IgD-negative memory B cell (primary cell): ENCODE results near the gene RSPH1. TPM values are rescaled to one million over a fixed set of nuclear protein-coding genes. Genes with fewer than 3 reads are reported as not detected.

ENCODE experiments used
- H3K27ac Mint-ChIP-seq, 3 donors: one replicate each; pipeline ENCODE4 v1.8.0; 2020 to 2022; ENCODE audit warnings: mild to moderate bottlenecking in 3 of 3, mixed read lengths in 3 of 3, moderate library complexity in 1 of 3
- H3K27me3 Mint-ChIP-seq: one replicate; pipeline ENCODE4 v1.8.0; 2021; ENCODE audit warnings: mixed read lengths
- H3K36me3 Mint-ChIP-seq: one replicate; pipeline ENCODE4 v1.8.0; 2020; ENCODE audit warnings: mild to moderate bottlenecking, mixed read lengths
- H3K4me1 Mint-ChIP-seq, 3 donors: one replicate each; pipeline ENCODE4 v1.8.0; 2020 to 2022; ENCODE audit warnings: mixed read lengths in 3 of 3, mild to moderate bottlenecking in 1 of 3
- H3K4me3 Mint-ChIP-seq, 4 donors: one replicate each; pipeline ENCODE4 v1.8.0; 2020 to 2022; ENCODE audit warnings: mild to moderate bottlenecking in 4 of 4, mixed read lengths in 4 of 4, moderate library complexity in 3 of 4
- H3K9me3 Mint-ChIP-seq, 3 donors: one replicate each; pipeline ENCODE4 v1.8.0; 2020 to 2021; ENCODE audit warnings: mixed read lengths in 3 of 3, mild to moderate bottlenecking in 1 of 3
- polyA plus RNA-seq: library from polyadenylated mRNA; unstranded; fragments of 300-500 nt; fragmentation: Illumina TruSeq; gene quantifications from one replicate; pipeline ENCODE4 v1.2.3, GENCODE V29; 2021

Gene RSPH1
- polyA plus RNA-seq, 1 donor from 2014 or later = not detected

DNA sequence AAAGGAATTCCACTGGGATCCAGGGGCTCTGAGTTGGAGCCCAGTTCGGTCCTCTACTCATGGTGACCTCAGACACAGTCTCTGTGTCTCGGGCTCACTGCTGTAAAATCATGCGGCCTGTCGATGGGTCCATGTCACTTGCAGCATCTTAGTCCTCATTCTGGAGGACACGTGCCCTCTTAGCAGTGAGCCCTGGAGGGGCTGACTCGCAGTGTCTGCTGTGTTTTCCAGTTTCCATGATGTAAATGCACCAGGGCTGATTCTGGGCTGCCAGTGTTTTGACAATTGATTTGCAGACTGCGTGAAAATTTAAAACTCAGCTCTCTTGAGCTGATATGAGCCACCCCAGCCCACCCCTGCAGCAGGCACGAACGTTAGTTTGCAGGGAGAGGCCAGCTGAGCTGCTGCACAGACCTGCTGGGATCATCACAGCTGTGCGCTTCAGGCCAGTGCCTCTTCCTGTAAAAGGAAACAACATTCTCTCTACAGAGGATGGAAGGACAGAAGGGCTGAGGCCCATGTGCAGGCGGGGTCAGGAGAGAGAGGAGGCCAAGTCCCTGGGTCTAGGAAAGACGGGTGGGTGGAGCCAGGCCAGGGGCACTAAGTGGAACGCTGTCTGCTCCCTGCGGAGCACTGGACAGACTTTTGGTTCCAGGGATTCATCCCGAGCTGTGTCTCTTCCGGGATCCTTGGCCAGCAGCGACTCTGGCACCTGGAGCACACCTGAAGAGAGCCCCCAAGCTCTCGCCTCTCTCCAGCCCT, 42.6 kb downstream of the RSPH1 start:
- Mint-ChIP-seq H3K27me3 (peaks cover 3% of the 10 kb centered on the region), H3K36me3 (no peaks in the 10 kb centered on the region), H3K9me3 (no peaks in the 10 kb centered on the region), H3K4me1 (peaks cover 3 to 8% (median 3%) of the 10 kb centered on the region in 3 donors), H3K4me3 (no peak overlapping the region), H3K27ac (peak overlapping the region in 1 of 3 donors; percentile 53)

DNA sequence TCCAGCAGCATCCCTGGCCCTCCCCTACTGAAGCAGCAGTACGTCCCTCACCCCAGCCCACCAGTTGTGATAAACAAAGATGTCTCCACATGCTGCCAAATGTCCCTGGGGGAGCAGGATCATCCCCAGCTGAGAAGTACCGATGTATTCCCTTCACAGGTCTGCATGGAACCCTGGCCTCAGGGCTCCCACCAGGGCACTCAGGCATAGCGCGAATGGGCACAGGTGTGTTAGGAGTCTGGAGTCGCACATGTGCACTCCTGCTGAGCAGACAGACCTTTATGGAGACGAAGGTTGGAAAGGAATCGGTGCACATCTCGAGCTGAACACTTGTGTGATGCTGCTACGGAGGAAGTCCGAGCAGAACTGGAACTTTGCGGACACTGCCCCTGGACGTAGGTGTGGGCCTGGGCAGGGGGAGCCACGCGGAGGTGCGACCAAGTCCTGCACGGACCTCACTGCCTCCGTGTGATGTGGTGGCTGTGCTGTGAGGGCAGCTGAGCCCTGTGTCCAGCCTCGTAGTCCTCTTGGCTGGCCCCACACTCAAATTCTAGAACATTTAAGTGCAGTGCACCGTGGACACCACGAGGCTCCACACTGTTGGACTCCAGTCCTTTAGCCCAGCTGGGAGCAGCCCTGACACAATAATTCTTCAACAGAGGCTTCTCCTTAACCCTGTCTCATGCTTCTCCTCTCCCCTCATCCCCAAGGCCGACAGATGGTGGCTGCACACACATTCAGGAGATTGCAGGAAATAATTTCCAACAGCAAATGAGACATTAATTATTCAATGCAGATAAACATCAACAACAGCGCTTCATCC, 43.4 kb downstream of the RSPH1 start:
- Mint-ChIP-seq H3K4me3 (no peak overlapping the region), H3K27me3 (peaks cover 3% of the 10 kb centered on the region), H3K9me3 (no peaks in the 10 kb centered on the region), H3K27ac (no peak overlapping the region), H3K4me1 (peaks cover 3 to 8% (median 3%) of the 10 kb centered on the region in 3 donors), H3K36me3 (no peaks in the 10 kb centered on the region)

DNA sequence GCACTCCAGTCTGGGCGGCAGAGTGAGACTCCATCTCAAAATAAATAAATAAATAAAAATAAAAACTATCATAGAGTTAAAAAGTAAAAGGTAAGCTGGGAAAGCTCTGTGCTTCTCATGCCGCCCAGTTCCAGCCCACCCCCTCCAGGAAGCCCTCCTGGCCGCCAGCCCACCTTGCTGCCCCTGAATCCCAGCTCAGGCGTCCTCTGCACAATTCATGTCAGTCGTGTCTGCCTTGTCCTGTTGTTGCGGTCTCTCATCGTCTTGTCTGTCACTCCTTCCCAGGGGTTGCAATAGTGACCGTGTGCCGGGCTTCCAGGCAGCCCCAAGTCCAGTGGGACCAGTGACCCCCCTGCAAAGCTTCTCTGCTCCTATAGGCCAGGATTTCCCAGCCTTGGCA, 44.1 kb downstream of the RSPH1 start:
- Mint-ChIP-seq H3K4me3 (no peak overlapping the region), H3K4me1 (peaks cover 0 to 8% (median 3%) of the 10 kb centered on the region in 3 donors), H3K27me3 (peaks cover 8% of the 10 kb centered on the region), H3K27ac (no peak overlapping the region), H3K36me3 (no peaks in the 10 kb centered on the region), H3K9me3 (no peaks in the 10 kb centered on the region)

- no peak overlapping the region for H3K4me3 Mint-ChIP-seq
- peaks cover 5% of the 10 kb centered on the region for H3K27me3 Mint-ChIP-seq
- H3K9me3 Mint-ChIP-seq = no peaks in the 10 kb centered on the region
- H3K4me1 Mint-ChIP-seq = peaks cover 0 to 8% (median 3%) of the 10 kb centered on the region in 3 donors
- H3K27ac Mint-ChIP-seq = peak overlapping the region in 1 of 3 donors; percentile 95
- no peaks in the 10 kb centered on the region for H3K36me3 Mint-ChIP-seq
Measured at GRCh38 chr21:42448686-42449085, 47.3 kb downstream of the RSPH1 start.

DNA sequence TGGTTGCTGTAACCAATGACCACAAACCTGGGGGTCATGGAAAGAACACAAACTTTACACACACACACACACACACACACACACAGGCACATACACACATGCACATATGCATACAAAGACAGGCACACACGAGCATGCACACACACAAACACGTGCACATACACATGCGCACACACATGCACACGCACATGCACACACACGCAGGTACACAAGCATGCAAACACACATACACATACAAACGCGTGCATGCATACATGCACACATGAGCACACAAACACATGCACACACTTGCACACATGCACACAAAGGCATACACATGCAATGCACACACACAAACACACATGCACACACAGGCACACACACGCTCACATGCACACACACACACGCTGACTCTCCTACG, 48.3 kb downstream of the RSPH1 start:
- Mint-ChIP-seq H3K4me3 (no peak overlapping the region), H3K27ac (peak overlapping the region in 1 of 3 donors; percentile 95), H3K36me3 (no peaks in the 10 kb centered on the region), H3K27me3 (peaks cover 5% of the 10 kb centered on the region), H3K4me1 (peaks cover 0 to 8% (median 3%) of the 10 kb centered on the region in 3 donors), H3K9me3 (no peaks in the 10 kb centered on the region)

GRCh38 chr21:42447182-42447581, 48.8 kb downstream of the RSPH1 start:
- H3K4me1 Mint-ChIP-seq = peaks cover 0 to 8% (median 3%) of the 10 kb centered on the region in 3 donors
- peaks cover 5% of the 10 kb centered on the region for H3K27me3 Mint-ChIP-seq
- no peaks in the 10 kb centered on the region for H3K9me3 Mint-ChIP-seq
- H3K27ac Mint-ChIP-seq = peak overlapping the region in 1 of 3 donors; percentile 39
- H3K4me3 Mint-ChIP-seq = no peak overlapping the region
- H3K36me3 Mint-ChIP-seq = no peaks in the 10 kb centered on the region

DNA sequence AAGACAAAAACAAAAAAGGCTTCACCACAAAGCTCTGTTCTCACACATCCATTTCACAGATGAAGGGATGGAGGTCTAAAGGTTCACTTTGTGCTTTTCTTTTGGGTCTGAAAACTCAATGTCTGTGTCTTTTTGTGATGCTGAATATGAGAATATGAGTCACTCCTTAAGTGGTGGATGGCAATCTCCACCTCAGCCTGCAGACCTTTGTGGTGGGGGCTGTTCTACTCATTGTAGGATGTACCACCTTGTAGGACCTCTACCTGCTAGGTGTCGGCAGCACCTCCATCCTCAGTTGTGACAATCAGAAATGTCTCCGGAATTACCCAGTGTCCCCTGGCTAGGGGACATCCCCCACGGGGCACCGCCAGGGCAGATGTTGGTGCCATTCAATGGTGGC, 49.5 kb downstream of the RSPH1 start:
- Mint-ChIP-seq H3K4me1 (peaks cover 0 to 8% (median 3%) of the 10 kb centered on the region in 3 donors), H3K27me3 (peaks cover 5% of the 10 kb centered on the region), H3K4me3 (no peak overlapping the region), H3K27ac (peak overlapping the region in 1 of 3 donors; percentile 12), H3K9me3 (no peaks in the 10 kb centered on the region), H3K36me3 (no peaks in the 10 kb centered on the region)

GRCh38 chr21:42445311-42445710, 50.7 kb downstream of the RSPH1 start:
- Mint-ChIP-seq H3K4me3 (no peak overlapping the region), H3K27ac (no peak overlapping the region), H3K36me3 (no peaks in the 10 kb centered on the region), H3K4me1 (peaks cover 0 to 8% (median 5%) of the 10 kb centered on the region in 3 donors), H3K27me3 (peaks cover 5% of the 10 kb centered on the region), H3K9me3 (no peaks in the 10 kb centered on the region)

GRCh38 chr21:42444745-42445059, 51.3 kb downstream of the RSPH1 start:
- no peaks in the 10 kb centered on the region for H3K9me3 Mint-ChIP-seq
- no peaks in the 10 kb centered on the region for H3K36me3 Mint-ChIP-seq
- H3K4me1 Mint-ChIP-seq = peaks cover 0 to 3% (median 3%) of the 10 kb centered on the region in 3 donors
- peaks cover 5% of the 10 kb centered on the region for H3K27me3 Mint-ChIP-seq
- H3K4me3 Mint-ChIP-seq = no peak overlapping the region
- H3K27ac Mint-ChIP-seq = no peak overlapping the region

DNA sequence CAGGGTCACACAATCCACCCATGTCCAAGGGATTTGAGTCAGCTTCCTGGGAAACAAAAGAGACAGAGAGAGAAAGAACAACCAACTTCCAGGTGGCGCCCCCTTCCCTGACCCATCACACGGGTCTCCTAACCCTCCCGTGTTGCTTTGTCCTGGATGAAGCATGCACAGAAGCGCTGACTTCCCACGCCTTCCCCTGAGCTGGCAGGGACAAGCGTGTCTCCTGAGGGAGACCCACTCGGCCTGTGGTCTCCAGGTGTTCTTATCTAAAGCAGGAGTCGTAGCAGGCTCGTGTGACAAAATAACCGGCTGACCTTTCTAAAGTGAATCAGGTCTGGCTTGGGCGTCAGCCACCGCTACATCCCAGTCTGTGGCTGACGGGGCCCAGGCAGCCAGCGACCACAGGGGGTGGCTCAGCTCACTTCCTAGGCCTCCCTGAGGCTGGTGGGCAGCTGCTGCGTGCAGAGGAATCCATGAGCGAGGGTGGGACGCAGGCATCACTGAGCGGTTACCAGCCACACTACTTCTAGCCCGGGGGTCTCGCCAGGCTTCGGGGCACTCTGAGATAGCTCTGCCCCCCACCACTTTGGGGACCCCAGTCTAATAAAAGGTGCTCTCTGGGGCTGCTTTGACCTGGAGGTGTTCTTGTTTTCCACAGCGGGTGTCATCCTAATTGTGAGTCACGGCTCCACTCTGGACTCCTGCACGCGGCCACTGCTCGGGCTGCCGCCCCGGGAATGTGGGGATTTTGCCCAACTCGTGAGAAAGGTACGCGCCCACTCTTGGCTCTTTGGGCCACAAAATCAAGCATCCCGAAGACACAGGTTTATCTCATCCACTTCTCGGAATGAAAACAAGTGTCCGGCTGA, 51.9 kb downstream of the RSPH1 start:
- no peak overlapping the region for H3K4me3 Mint-ChIP-seq
- peaks cover 0 to 4% (median 4%) of the 10 kb centered on the region in 3 donors for H3K4me1 Mint-ChIP-seq
- no peaks in the 10 kb centered on the region for H3K9me3 Mint-ChIP-seq
- peak overlapping the region in 1 of 3 donors; percentile 53 for H3K27ac Mint-ChIP-seq
- peaks cover 7% of the 10 kb centered on the region for H3K27me3 Mint-ChIP-seq
- H3K36me3 Mint-ChIP-seq = no peaks in the 10 kb centered on the region

DNA sequence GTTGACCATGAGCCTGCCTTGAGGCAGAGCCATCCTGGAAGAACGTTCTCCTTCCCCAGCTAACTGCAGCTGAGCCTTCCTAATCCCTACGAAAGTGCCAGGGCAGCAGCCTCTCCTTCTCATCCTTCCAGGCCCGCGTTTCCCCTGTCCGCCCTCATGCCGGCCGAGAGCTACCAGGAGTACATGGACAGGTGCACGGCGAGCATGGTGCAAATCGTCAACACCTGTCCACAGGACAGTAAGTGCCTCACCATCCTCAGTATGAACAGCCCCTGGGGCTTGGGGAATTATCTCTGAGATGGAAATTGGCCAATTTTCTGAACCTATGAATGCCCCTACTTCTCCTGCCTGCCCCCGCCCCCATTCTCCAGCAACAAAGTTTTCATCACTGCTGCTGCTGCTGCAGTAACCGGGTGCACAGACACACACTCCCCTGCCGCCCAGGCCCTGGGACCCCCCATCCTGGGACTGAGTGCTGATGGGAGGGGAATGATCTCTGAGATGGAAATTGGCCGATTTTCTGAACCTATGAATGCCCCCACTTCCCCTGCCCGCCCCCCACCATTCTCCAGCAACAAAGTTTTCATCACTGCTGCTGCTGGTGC, 52.7 kb downstream of the RSPH1 start:
- peaks cover 15% of the 10 kb centered on the region for H3K27me3 Mint-ChIP-seq

DNA sequence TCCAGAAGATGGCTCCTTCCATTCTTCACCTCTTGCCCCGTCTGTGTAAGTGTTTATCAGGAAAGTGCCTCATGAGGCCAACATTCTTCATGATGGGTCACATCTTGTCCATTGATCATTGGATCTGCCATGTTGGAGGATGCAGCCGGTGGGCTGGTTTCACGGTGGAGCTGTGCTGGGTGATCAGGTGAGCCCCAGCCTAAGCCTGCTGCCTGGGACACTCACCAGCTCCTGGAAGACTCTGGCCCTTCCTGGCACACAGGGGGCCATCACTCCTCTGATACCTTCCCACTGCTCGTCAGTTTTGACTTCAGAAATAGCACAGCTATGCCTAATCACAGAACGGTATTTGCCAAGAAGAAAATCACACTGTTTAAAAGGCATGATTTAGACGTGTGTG, 54.1 kb downstream of the RSPH1 start:
- Mint-ChIP-seq H3K9me3 (no peaks in the 10 kb centered on the region), H3K36me3 (no peaks in the 10 kb centered on the region), H3K27me3 (peaks cover 15% of the 10 kb centered on the region), H3K4me3 (no peak overlapping the region), H3K27ac (no peak overlapping the region), H3K4me1 (peaks cover 0 to 4% (median 4%) of the 10 kb centered on the region in 3 donors)

More for the DNA sequence above, 52.7 kb downstream of the RSPH1 start:
- Mint-ChIP-seq H3K4me3 (peak overlapping the region in 1 of 4 donors; percentile 10), H3K9me3 (no peaks in the 10 kb centered on the region), H3K4me1 (peaks cover 0 to 4% (median 4%) of the 10 kb centered on the region in 3 donors), H3K36me3 (no peaks in the 10 kb centered on the region), H3K27ac (peak overlapping the region in 2 of 3 donors; percentile 37 to 53)

DNA sequence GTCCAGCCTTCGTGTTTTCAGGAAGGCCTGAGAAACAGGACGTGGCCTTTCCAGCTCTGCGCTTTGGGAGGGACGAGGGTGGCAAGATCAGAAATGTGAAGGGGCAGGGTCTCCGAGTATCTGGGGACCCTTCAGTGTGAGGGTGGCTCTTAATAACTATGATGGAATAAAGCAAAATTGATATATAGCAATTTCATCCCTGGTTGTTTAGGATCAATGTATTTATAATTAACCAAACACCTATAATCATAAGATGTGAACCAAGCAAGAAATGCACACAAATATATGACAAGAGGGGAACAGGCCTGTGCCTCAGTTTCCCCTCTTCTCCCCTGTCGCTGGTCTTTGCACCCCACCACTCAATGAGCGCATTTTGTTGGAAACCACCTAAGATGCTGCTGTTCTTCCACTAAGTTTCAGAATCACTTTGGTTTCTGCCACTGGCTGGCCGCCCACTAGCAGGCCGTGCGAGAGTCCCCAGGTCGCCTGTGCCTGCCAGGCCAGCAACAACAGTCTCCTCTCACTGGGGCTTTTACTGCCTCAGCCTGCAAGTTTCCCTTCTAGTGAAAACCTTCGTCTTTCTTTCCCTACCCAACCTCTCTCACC, 55.7 kb downstream of the RSPH1 start:
- Mint-ChIP-seq H3K4me1 (peaks cover 0 to 4% (median 1%) of the 10 kb centered on the region in 3 donors), H3K4me3 (no peak overlapping the region), H3K9me3 (no peaks in the 10 kb centered on the region), H3K36me3 (no peaks in the 10 kb centered on the region), H3K27me3 (peaks cover 15% of the 10 kb centered on the region), H3K27ac (no peak overlapping the region)
